GM18526 (cell line): Measurements from ENCODE around the gene ARF6.
A peak's percentile ranks its signal among the peaks of the same experiment; 100 is the strongest.

Experiments
- POLR2A ChIP-seq: IDR thresholded peaks from 3 replicates; pipeline ENCODE4 v1.6.1; 2011; ENCODE audit not compliant: insufficient read length; ENCODE audit errors: extremely low read depth

ARF6 gene

GRCh38 chr14:49867831-49868719, 24.8 kb upstream of the ARF6 start:
- peak; percentile 85 for TF ChIP-seq POLR2A

- TF ChIP-seq POLR2A = no peak
Observed at GRCh38 chr14:49868720-49869114, 24.2 kb upstream of the ARF6 start.

- TF ChIP-seq POLR2A = no peak
Observed at GRCh38 chr14:49870908-49871307, 22.0 kb upstream of the ARF6 start.

- TF ChIP-seq POLR2A = no peak
Observed at GRCh38 chr14:49875640-49876198, 17.2 kb upstream of the ARF6 start.

DNA sequence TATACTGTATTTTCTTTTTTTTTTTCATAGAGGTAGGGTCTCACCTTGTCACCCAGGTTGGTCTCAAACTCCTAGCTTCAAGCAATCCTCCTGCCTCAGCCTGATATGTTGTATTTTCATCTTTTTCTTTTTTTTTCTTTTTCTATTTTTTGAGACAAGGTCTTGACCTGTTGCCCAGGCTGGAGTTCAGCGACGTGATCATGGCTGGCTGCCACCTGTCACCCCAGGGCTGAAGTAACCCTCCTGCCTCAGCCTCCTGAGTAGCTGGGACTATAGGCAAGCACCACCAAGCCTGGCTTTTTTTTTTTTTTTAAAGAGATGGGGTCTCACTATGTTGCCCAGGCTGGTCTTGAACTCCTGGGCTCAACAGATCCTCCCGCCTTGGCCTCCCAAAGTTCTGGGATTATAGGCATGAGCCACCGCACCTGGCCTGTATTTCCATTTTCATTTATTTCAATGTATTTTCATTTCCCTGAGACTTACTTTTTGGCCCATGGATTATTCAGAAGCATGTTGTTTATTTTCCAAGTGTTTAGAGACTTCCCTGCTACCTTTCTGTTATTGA, 16.2 kb upstream of the ARF6 start:
- TF ChIP-seq POLR2A = no peak

GRCh38 chr14:49879646-49880204, 13.2 kb upstream of the ARF6 start:
- no peak for TF ChIP-seq POLR2A

GRCh38 chr14:49880267-49881064, 12.4 kb upstream of the ARF6 start:
- no peak for TF ChIP-seq POLR2A

DNA sequence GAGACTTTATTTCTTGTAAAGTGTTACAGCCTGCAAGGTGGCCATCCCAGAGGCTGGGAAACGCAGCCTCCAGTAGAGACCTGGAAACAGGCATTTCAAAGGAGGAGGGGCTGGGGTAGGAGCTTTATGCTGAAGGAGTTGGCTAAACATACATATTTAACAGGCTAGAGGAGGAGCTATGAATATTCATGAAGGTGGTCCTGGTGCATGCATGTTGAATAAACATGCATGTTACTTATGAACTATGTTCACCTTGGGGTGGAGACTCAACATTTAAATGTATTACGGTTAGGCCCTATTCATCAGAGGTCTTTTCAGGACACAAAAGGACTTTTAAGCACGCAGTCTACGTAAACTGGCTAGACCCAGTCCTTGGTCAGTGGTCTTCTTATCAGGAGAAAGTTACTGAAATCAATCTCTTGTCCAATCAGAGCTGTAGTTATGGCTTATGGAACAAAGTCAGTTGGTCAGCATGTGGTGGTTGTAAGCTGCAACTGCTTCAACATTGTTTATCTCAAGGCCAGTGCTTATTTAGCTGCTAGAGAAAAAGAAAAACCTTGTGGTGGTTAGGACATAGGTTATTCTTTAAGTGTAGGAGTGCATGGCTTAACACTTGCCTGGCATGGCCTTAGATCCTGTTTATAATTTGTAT, 11.4 kb upstream of the ARF6 start:
- no peak for TF ChIP-seq POLR2A

- TF ChIP-seq POLR2A = no peak
Observed at GRCh38 chr14:49882826-49883694, 9.8 kb upstream of the ARF6 start.

DNA sequence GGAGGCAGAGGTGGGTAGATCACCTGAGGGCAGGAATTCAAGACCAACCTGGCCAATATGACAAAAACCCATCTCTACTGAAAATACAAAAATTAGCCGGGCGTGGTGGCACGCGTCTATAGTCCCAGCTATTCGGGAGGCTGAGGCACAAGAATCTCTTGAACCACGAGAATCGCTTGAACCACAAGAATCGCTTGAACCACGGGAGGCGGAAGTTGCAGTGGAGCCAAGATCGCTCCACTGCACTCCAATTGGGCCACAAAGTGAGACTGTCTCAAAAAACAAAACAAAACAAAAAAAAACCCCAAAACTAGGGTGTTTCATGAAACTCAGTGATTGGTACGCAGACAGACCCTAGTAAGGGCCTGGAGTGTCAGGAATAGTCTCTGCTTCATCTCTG, 6.4 kb upstream of the ARF6 start:
- no peak for TF ChIP-seq POLR2A

DNA sequence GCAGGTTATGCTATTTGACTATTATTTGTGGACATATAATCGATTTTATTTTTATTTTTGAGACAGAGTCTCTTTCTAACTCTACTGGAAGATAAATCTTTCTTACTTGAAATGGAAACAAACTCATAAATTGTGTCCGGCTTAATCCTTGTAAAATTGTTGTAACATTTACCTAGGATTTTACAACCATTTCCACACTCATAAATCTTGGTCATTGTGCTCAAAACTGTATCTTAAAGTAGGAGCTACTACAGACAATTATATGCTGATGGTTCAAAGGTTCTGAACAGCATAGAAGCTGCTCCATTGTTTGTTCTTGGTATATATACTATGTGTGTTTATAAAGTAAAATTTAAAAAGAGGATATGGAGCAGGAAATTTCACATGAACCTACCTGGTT, 4.6 kb upstream of the ARF6 start:
- TF ChIP-seq POLR2A = no peak

DNA sequence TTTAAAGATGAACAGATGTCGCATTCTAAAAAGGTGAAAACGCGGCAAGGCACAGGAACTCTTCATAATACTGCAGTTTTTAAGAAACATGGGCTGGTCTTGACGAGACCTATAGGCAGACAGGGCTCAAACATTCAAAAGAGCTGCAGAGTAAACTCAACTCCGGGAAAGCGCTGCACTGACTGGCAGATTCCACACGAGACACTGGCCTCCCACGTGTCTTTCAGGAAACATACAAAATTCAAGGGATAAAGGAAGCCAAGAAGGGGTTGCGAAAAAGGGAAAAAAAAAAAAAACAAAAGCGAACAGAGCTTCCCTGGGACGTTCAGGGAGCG, 614 bp upstream of the ARF6 start:
- TF ChIP-seq POLR2A = no peak

- no peak for TF ChIP-seq POLR2A
Observed at GRCh38 chr14:49893309-49894213, 679 bp downstream of the ARF6 start.
